D341Med (cell line): ENCODE results near the gene WNK4.

Experiments used
- DNase-seq: peaks from one replicate; pipeline ENCODE4 v3.0.0; 2012; ENCODE audit warnings: low spot score

WNK4 gene

GRCh38 chr17:42841975-42842685 is 61.7 kb downstream of the WNK4 start:
- no peak for DNase-seq

DNA sequence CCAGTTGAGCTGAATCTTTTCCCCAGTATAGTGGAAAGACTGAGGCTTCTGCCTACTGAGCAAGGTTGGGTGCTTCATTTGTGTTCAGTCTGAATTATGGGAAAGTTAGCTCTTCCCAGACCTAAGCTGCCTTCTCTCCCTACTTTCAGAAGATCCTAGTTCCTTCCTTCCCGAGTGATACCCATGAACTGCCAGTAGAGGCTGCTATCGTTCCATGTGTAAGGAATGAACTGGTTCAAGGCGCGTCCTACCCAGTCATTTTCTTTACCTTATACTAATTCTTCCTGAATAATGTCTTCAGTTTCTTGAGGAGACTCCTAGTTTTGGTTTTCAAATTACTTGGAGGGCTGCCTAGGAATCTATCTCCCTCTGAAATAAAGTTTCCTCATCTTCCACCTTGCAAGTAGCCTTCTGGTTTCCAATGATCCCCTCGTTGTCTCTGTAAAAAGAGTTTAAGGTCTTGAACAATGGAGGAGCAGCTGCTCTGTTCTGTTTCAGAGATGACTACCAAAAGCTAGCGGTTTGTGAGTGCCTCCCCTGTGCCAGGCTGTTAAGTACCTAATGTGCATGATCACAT is 63.0 kb downstream of the WNK4 start:
- peak; percentile 85 for DNase-seq

- DNase-seq, result no peak
Observed at GRCh38 chr17:42844271-42844670, 63.9 kb downstream of the WNK4 start, which contains the start of gene AOC2. Gene AOC2 (plus strand): TSS chr17:42844580. CDS start chr17:42844627, 47 bp downstream.

DNA sequence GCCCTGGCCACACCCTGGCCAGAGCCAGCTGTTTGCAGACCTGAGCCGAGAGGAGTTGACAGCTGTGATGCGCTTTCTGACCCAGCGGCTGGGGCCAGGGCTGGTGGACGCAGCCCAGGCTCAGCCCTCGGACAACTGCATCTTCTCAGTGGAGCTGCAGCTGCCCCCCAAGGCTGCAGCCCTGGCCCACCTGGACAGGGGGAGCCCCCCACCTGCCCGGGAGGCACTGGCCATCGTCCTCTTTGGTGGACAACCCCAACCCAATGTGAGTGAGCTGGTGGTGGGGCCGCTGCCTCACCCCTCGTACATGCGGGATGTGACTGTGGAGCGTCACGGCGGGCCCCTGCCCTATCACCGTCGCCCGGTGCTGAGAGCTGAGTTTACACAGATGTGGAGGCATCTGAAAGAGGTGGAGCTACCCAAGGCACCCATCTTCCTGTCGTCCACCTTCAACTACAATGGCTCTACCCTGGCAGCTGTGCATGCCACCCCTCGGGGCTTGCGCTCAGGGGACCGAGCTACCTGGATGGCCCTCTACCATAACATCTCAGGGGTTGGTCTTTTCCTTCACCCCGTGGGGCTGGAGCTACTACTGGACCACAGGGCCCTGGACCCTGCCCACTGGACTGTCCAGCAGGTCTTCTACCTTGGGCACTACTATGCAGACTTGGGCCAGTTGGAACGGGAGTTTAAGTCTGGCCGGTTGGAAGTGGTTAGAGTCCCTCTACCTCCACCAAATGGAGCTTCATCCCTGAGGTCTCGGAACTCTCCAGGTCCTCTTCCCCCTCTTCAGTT is 64.5 kb downstream of the WNK4 start:
- DNase-seq, result no peak

GRCh38 chr17:42845556-42845917 is 65.1 kb downstream of the WNK4 start:
- no peak for DNase-seq

DNA sequence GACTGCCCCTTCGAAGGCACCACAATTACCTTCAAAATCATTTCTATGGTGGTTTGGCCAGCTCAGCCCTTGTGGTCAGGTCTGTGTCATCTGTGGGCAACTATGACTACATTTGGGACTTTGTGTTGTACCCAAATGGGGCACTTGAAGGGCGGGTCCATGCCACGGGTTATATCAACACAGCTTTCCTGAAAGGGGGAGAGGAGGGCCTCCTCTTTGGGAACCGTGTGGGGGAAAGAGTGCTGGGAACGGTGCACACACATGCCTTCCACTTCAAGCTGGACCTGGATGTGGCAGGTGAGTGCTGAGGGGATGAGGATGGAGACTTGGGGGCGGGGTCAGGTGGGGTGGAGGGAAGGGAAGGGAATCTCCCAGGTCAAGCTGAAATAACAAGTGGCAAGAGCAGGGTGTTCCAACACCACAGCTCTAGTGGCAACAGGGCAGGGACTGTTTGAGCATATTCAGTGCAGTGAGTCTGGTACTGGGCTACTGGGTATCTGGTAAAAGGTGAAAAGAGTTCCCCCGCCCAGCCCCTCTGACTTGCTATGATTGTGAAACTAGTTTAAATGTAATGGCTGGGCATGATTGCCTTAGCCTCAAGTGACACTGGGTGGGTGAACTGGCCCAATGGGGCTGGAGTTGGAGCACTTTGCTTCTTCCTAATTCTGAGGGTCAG is 65.6 kb downstream of the WNK4 start:
- no peak for DNase-seq
